Skeletal muscle satellite cell (primary cell): Measurements from ENCODE around the gene RPL37. TPM values are rescaled to one million over a fixed set of nuclear protein-coding genes. Genes with fewer than 3 reads are reported as not detected.
"Not testable (repeated sequence)": the region's sequence is repeated elsewhere in the genome, so short reads cannot be mapped to it uniquely, and the experiment has no call there.

Experiments
- H3K27me3 ChIP-seq: 2 replicates; pipeline ENCODE4 v1.7.0; 2013; ENCODE audit warnings: low read length; ENCODE audit not compliant: control insufficient read depth, insufficient read depth
- H3K36me3 ChIP-seq: 2 replicates; pipeline ENCODE4 v1.7.0; 2013; ENCODE audit warnings: mild to moderate bottlenecking, control low read depth, low read length; ENCODE audit not compliant: insufficient read depth
- H3K4me1 ChIP-seq: 2 replicates; pipeline ENCODE4 v1.7.0; 2013; ENCODE audit warnings: low read length; ENCODE audit not compliant: control insufficient read depth, insufficient read depth
- H3K4me2 ChIP-seq: 2 replicates; pipeline ENCODE4 v1.7.0; 2013; ENCODE audit warnings: mild to moderate bottlenecking, low read length
- H3K4me3 ChIP-seq: 2 replicates; pipeline ENCODE4 v1.7.0; 2013; ENCODE audit warnings: low read length
- H3K9ac ChIP-seq: 2 replicates; pipeline ENCODE4 v1.7.0; 2013; ENCODE audit warnings: mild to moderate bottlenecking, low read depth, low read length, moderate library complexity
- H3K9me3 ChIP-seq: replicated peaks from 2 replicates; pipeline ENCODE4 v1.7.0; 2013; ENCODE audit warnings: mild to moderate bottlenecking, control low read depth, low read length
- total RNA-seq: library from RNA; depleted of rRNA; stranded (reverse); fragments of >200 nt; gene quantifications from 2 replicates; pipeline ENCODE4 v1.2.3, GENCODE V29; 2012; rRNA removed

RPL37 gene
- total RNA-seq = 239 and 574 TPM in 2 replicates

- H3K4me3 ChIP-seq = peak within 1 kb of the TSS; percentile 89
- H3K4me2 ChIP-seq = peak within 1 kb of the TSS; percentile 88
- no peaks in the 10 kb centered on the region for H3K9me3 ChIP-seq
- H3K36me3 ChIP-seq = peaks cover 47% of the 10 kb centered on the region
- peak within 1 kb of the TSS; percentile 97 for H3K9ac ChIP-seq
- no peaks in the 10 kb centered on the region for H3K27me3 ChIP-seq
- peaks cover 36% of the 10 kb centered on the region for H3K4me1 ChIP-seq
Measured at GRCh38 chr5:40834849-40835787, at the start of gene RPL37. TSS of gene RPL37 (minus strand) at chr5:40835222. CDS start at chr5:40835185, 37 bp downstream.

DNA sequence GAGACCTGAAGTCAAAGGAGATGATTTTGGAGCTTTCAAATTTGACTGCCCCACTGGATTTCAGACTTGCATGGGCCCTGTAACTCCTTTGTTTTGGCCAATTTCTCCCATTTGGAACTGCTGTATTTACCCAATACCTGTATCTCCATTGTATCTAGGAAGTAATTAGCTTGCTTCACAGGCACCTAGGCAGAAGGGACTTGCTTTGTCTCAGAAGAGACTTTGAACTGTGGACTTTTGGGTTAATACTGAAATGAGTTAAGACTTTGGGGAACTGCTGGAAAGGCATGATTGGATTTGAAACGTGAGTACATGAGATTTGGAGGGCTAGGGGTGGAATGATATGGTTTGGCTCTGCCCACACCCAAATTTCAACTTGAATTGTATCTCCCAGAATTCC lies 48.0 kb upstream of the RPL37 start:
- not testable (repeated sequence) for H3K9ac ChIP-seq, H3K4me3 ChIP-seq, H3K4me2 ChIP-seq, H3K36me3 ChIP-seq, H3K9me3 ChIP-seq, H3K4me1 ChIP-seq
- H3K27me3 ChIP-seq = peaks cover 17% of the 10 kb centered on the region

- no peak overlapping the region for H3K4me3 ChIP-seq
- no peaks in the 10 kb centered on the region for H3K4me1 ChIP-seq
- H3K9me3 ChIP-seq = peaks cover 5% of the 10 kb centered on the region
- no peaks in the 10 kb centered on the region for H3K36me3 ChIP-seq
- H3K9ac ChIP-seq = no peak overlapping the region
- H3K27me3 ChIP-seq = peaks cover 9% of the 10 kb centered on the region
- no peak overlapping the region for H3K4me2 ChIP-seq
Measured at GRCh38 chr5:40882291-40882690, 47.3 kb upstream of the RPL37 start.

- Histone ChIP-seq H3K4me1 (no peaks in the 10 kb centered on the region), H3K27me3 (peaks cover 3% of the 10 kb centered on the region), H3K36me3 (no peaks in the 10 kb centered on the region), H3K4me2 (peak overlapping the region; percentile 1), H3K9me3 (peaks cover 5% of the 10 kb centered on the region), H3K9ac (no peak overlapping the region), H3K4me3 (no peak overlapping the region)
Measured at GRCh38 chr5:40879163-40879942, 44.3 kb upstream of the RPL37 start.

DNA sequence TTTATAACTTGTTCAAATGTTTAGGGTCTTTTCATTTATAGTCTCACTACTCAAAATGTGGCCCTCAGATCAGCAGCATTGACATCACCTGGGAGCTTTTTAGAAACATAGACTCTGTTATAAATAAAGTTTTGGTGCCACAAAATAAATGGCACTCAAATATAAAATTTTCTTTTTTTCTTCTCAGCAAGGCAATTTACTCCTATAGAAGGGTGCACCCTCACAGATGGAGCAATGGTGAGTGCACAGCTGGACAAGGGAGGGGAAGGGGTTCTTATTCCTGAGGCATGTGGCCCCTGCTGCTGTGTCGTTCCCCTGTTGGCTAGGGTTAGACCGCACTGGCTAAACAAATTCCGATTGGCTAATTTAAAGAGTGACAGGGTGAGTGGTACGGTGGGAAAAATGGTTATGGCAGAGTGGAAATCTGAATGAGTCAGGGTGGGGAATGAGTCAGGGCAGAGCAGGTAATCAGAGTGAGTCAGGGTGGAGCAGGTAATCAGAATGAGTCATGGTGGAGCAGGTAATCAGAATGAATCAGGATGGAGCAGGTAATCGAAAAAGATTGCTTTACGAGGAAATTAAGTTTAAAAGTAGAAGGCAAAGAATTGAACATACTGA lies 42.5 kb upstream of the RPL37 start:
- H3K36me3 ChIP-seq = no peaks in the 10 kb centered on the region
- H3K27me3 ChIP-seq = no peaks in the 10 kb centered on the region
- H3K4me2 ChIP-seq = no peak overlapping the region
- H3K9me3 ChIP-seq = peaks cover 3% of the 10 kb centered on the region
- no peak overlapping the region for H3K9ac ChIP-seq
- H3K4me3 ChIP-seq = no peak overlapping the region
- H3K4me1 ChIP-seq = no peaks in the 10 kb centered on the region

- no peak overlapping the region for H3K4me3 ChIP-seq
- no peaks in the 10 kb centered on the region for H3K36me3 ChIP-seq
- no peaks in the 10 kb centered on the region for H3K4me1 ChIP-seq
Measured at GRCh38 chr5:40875958-40876357, 40.9 kb upstream of the RPL37 start.

GRCh38 chr5:40873286-40873880 lies 38.4 kb upstream of the RPL37 start:
- H3K4me1 ChIP-seq = no peaks in the 10 kb centered on the region
- H3K4me3 ChIP-seq = no peak overlapping the region
- H3K27me3 ChIP-seq = peaks cover 2% of the 10 kb centered on the region
- H3K9me3 ChIP-seq = peaks cover 3% of the 10 kb centered on the region
- no peak overlapping the region for H3K9ac ChIP-seq
- H3K4me2 ChIP-seq = no peak overlapping the region
- H3K36me3 ChIP-seq = no peaks in the 10 kb centered on the region

More at GRCh38 chr5:40875958-40876357, 40.9 kb upstream of the RPL37 start:
- Histone ChIP-seq H3K9me3 (peaks cover 3% of the 10 kb centered on the region), H3K4me2 (no peak overlapping the region), H3K27me3 (no peaks in the 10 kb centered on the region), H3K9ac (no peak overlapping the region)

DNA sequence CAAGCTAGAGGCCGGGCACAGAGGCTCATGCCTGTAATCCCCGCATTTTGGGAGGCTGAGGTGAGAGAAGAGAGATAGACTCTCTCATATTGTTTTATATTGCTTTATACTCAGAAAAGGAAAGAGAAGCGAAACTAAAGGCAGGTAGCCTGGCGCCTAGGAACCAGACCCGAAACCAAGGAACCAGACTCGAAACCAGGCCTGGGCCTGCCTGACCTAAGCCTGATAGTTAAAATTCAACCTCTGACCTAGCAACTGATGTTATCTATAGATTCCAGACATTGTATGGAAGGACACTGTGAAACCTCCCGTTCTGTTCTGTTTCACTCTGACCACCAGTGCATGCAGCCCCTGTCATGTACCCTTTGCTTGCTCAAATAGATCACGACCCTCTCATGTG lies 37.2 kb upstream of the RPL37 start:
- not testable (repeated sequence) for H3K9me3 ChIP-seq, H3K36me3 ChIP-seq, H3K4me2 ChIP-seq, H3K4me1 ChIP-seq, H3K4me3 ChIP-seq, H3K27me3 ChIP-seq, H3K9ac ChIP-seq

GRCh38 chr5:40871177-40871576 lies 36.2 kb upstream of the RPL37 start:
- Histone ChIP-seq H3K36me3 (no peaks in the 10 kb centered on the region), H3K4me3 (no peak overlapping the region), H3K4me2 (no peak overlapping the region), H3K4me1 (no peaks in the 10 kb centered on the region), H3K9ac (no peak overlapping the region), H3K27me3 (peaks cover 2% of the 10 kb centered on the region), H3K9me3 (no peaks in the 10 kb centered on the region)

DNA sequence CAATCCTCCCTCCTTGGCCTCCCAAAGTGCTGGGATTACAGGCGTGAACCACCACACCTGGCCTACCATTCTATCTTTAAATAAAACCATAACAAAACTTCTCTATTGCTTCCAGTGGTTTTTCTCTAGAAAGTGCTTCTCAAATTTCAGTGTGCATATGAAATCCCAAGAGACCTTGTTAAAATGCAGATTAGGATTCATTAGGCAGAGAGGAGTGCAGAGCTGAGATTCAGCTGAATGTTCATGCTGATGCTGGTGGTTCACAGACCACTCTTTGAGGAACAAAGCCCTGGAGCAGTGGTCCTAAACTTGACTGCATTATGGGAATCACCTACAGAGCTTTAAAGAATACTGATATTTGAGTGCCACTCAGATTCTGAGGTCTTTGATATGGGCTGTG lies 34.4 kb upstream of the RPL37 start:
- Histone ChIP-seq H3K4me3 (no peak overlapping the region), H3K4me1 (no peaks in the 10 kb centered on the region), H3K27me3 (peaks cover 2% of the 10 kb centered on the region), H3K9ac (no peak overlapping the region), H3K9me3 (no peaks in the 10 kb centered on the region), H3K36me3 (no peaks in the 10 kb centered on the region), H3K4me2 (no peak overlapping the region)

- H3K4me2 ChIP-seq = no peak overlapping the region
- H3K36me3 ChIP-seq = no peaks in the 10 kb centered on the region
- H3K9me3 ChIP-seq = no peaks in the 10 kb centered on the region
- H3K9ac ChIP-seq = no peak overlapping the region
- no peaks in the 10 kb centered on the region for H3K4me1 ChIP-seq
- no peak overlapping the region for H3K4me3 ChIP-seq
- peaks cover 2% of the 10 kb centered on the region for H3K27me3 ChIP-seq
Measured at GRCh38 chr5:40866844-40867243, 31.8 kb upstream of the RPL37 start.
